Middle frontal gyrus (tissue), 1 donor: ENCODE results near the gene HNRNPH2.
A peak's percentile ranks its signal among the peaks of the same experiment; 100 is the strongest.

Experiments used
- DNase-seq: peaks from one replicate; pipeline ENCODE4 v3.0.0-alpha.2; 2015; ENCODE audit warnings: low spot score; ENCODE audit errors: extremely low spot score

HNRNPH2 gene

GRCh38 chrX:101394372-101394771, 13.7 kb upstream of the HNRNPH2 start:
- DNase-seq = no peak

DNA sequence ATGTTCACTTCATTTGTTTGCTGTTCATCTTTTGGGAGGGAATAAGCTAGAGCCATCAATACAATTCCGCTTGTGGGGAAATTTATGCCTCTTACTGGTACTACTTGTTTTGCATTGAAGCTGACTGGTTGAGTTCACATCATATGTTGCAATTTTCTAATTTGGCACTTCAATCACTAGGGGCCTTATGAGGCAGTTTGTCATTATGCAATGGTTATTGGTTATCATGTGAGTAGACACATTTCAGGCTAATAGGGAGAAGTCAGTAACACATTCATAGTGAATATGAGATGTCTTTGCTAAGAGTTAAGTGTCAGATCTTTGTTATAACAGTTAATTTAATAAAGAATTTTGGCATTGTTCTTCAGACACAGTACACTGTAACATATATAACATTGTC, 12.2 kb upstream of the HNRNPH2 start:
- DNase-seq = no peak

DNA sequence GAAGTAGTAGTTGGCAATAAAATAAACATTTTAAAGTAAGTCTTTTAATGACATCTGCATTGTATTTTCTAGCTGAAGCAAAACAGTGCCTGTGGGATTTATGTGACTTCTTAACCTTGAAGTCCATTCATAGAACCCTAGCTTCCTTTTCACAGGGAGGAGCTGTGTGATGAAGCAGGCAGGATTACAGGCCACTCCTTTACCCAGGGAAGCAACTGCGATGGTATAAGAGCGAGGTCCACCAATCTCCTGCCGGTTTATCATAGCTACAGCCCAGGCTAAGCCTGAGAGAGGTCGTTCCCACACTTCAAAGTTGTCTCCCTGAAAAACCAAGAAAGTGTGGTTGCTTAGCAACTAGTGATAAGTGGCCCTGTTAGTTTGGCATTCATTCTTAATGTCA, 10.2 kb upstream of the HNRNPH2 start:
- no peak for DNase-seq

DNA sequence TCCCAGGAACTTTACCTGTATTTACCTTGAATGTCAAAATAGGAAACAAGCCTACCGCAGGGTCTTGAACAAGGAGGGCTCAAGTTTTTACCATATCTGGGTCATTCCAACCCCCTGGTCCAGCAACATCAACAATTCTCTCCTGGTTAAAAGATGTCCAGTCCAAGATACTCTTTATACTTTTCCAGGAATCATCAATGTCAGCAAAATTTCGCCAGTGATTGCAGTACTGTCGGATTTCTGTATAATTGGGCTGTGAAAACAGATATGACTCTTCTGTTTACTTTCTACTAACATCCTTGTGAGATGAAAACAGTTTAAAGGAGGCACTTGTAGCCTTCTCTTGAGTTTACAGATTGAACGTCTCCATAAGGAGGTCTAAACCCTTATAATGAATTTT, 9.3 kb upstream of the HNRNPH2 start:
- DNase-seq = no peak

GRCh38 chrX:101399825-101400224, 8.2 kb upstream of the HNRNPH2 start:
- no peak for DNase-seq

DNA sequence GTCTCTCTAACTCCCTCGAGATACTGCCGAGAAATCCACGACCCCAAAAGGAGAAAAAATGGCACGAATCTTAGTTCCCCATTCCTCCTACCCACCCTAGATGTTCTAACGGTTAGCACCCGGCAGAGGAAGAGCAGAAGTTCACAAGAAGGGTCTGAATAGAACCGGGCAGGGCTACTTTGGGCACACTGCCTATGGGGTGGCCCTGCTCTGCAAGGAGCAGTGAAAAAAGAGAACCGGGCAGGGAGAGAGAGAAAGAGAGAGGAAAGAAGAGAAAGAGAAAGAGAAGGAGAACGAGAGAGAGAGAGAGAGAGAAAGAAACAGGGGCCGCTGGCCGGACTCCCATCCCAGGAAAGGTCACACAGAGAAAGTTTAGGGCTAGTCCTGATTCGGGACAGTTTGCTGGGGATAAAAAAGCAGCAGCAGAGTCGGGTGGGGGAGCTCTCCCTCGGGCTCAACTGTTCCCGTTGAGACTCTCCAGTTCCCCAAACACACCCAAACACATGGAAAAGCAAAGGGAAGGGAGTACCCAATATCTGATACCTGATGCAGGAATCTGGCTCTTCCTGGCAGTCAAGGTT, 765 bp upstream of the HNRNPH2 start:
- no peak for DNase-seq

DNA sequence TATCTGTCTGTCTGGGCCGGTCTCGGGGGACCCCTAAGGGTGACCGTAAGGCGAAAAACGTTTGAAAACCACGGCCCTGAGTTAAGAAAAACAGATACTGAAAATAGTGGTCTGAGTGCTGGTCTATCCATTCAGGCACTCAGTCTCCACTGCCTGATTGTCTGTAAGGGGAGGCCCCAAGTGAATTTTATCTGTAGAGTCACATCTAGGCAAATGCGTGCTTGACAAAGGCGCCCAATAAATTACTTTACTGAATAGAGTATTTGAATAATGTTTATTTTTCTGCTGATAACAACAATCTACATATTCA, 465 bp downstream of the HNRNPH2 start:
- DNase-seq = no peak

DNA sequence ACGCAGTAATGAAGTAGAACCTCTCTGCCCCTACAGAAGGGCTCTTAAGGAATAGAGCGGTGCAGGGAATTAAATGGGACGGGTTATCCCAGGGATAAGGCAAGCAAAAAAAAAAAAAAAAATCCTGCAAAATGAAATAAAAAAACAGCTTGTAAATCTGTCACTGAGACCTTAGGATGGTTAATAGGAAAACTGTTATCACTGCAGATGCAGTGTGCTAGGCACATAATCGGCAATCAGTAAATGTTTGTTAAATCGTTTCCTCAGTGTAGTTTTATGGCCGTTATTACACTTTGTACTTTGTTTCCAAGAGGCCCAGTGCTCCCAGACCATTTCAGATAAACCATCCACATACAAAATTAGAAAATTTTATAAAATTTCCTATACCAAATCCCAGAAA, 1.0 kb downstream of the HNRNPH2 start:
- DNase-seq = no peak

- DNase-seq = no peak
These were observed 2.4 kb downstream of the HNRNPH2 start for GRCh38 chrX:101410461-101410860.

DNA sequence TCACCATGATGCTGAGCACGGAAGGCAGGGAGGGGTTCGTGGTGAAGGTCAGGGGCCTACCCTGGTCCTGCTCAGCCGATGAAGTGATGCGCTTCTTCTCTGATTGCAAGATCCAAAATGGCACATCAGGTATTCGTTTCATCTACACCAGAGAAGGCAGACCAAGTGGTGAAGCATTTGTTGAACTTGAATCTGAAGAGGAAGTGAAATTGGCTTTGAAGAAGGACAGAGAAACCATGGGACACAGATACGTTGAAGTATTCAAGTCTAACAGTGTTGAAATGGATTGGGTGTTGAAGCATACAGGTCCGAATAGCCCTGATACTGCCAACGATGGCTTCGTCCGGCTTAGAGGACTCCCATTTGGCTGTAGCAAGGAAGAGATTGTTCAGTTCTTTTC, 4.0 kb downstream of the HNRNPH2 start:
- no peak for DNase-seq

DNA sequence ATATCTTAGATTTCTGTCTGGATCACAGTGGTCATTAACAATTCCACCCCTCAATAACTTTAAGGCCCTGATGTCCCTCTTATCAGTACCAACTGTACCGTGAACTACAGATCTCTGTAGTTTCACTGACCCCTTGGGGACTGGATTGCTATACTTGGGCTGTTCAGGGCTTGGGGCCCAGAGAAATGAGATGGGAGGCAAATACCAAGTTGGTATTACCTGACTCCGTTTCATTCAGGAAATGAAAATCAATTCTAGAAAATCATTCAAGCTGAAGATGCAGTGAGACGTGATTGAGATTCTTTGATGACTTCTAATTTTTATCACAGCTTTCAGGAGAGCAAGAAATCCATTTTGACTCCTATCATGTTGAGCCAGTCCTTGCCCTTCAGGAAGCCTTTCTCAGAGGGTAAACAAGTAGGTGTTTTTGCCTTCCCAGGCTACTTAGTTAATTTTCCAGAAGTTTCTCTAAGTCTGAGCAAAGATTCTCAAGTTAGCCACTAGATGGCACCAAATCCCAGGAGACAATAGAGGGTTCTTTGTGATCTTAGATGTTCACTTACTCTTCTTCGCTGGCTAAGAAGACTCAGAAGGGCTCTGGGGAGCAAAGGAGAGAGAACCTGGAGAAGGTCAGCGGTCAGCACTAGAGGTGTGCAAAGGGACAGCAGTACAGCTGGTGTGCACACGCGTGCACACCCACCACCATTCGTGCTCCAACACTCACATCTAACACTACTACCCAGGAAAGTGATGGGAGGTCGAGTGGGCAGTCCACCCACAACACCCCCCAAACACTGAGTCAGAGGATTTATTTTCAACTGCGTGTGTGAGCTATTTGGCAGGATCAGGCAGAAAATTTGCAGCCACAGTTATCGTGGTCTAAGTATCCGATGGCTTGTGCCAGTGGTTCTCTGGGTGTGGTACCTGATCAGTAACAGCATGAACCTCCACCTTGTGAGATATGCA, 7.4 kb downstream of the HNRNPH2 start:
- DNase-seq = peak; percentile 43

- no peak for DNase-seq
These were observed 8.7 kb downstream of the HNRNPH2 start for GRCh38 chrX:101416691-101417090.

DNA sequence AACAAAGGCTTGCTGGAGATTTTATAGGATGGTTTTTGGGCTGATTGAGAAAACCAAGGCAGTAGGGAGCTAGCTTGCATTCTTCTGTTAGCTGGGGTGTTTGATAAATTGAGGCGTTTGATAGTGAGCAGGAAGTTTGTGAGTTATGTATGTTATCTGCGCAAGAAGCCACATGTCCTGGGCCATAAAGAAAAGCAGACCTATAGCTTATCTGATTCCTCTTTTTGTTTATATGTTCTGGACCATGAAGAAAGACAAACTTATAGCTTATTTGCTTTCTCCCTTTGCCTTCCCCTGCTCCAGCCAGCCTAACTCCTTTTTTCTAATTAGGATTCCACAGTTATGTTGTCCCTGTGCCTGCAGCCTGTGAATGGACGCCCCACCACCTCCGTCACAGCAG, 9.2 kb downstream of the HNRNPH2 start:
- no peak for DNase-seq

- DNase-seq = no peak
These were observed 10.2 kb downstream of the HNRNPH2 start for GRCh38 chrX:101417981-101418841.

GRCh38 chrX:101419489-101419888, 11.5 kb downstream of the HNRNPH2 start:
- DNase-seq = no peak

- DNase-seq = no peak
These were observed 19.9 kb downstream of the HNRNPH2 start for GRCh38 chrX:101427954-101428353.

- no peak for DNase-seq
These were observed 21.9 kb downstream of the HNRNPH2 start for GRCh38 chrX:101429934-101430333.

GRCh38 chrX:101430457-101431078, 22.5 kb downstream of the HNRNPH2 start:
- no peak for DNase-seq

DNA sequence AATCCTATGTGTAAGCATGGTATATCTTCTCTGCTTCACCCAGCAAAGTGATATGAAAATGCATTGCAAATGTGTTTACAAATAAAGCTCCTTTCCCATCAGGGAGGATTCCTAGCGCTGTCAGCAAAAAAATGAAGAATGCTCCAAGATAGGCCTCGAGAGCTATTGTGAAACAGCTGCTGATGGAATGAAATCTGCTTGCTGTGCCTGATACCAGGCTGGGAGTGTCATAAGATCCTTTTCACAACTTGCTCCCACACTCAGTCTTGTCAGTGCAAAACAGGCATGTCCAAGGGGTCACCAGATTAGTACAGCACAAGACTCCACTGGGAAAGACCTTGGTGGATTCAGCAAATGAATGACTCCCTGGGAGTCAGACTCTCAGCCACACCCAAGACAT, 34.1 kb downstream of the HNRNPH2 start:
- DNase-seq = no peak

- no peak for DNase-seq
These were observed 41.3 kb downstream of the HNRNPH2 start for GRCh38 chrX:101449279-101449678.

DNA sequence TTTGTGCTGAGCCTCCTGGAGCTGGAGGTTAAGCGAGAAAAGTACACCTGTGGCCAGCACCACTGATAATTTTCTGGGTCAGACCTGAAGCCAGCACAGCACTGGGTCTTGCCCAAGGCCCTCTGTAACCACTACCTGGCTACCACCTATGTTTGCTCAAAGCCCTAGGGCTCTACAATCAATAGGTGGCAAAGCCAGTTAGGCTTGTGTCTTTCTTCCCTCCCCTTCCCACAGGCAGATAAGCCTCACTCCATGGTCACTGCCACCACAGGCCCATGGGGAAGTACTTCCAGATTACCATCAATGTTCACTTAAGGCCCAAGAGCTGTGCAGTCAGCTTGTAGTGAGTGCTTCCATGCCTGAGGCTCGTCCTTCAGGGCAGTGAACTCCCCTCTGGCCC, 42.1 kb downstream of the HNRNPH2 start:
- DNase-seq = no peak

- no peak for DNase-seq
These were observed 42.9 kb downstream of the HNRNPH2 start for GRCh38 chrX:101450961-101451360.
